OCI-LY1 (cell line): ENCODE measurements around the gene CCNE1.
A peak's percentile ranks its signal among the peaks of the same experiment; 100 is the strongest.

Source experiments
- H2AFZ ChIP-seq: fragments of 200-600 bp; sonication (generic), shearing (Covaris generic); 2 replicates; pipeline ENCODE4 v1.6.0; 2014; ENCODE audit warnings: antibody characterized with exemption, mild to moderate bottlenecking, low read length
- H3F3A ChIP-seq: fragments of 200-600 bp; sonication (generic), shearing (Covaris generic); 2 replicates; pipeline ENCODE4 v1.6.0; 2014; ENCODE audit warnings: mild to moderate bottlenecking, antibody characterized with exemption, low read length, moderate library complexity; ENCODE audit not compliant: insufficient read depth
- H3K27ac ChIP-seq: fragments of 200-600 bp; sonication (generic); 2 replicates; pipeline ENCODE4 v1.5.1; 2014; ENCODE audit warnings: low read length, mixed run types, mild to moderate bottlenecking, low read depth; ENCODE audit not compliant: poor library complexity, severe bottlenecking
- H3K27me3 ChIP-seq: fragments of 200-600 bp; sonication (generic); 2 replicates; pipeline ENCODE4 v1.6.0; 2014; ENCODE audit warnings: antibody characterized with exemption, mild to moderate bottlenecking, low read length, moderate library complexity; ENCODE audit not compliant: insufficient read depth
- H3K36me3 ChIP-seq: fragments of 200-600 bp; sonication (generic); 2 replicates; pipeline ENCODE4 v1.6.1; 2014; ENCODE audit warnings: mild to moderate bottlenecking, antibody characterized with exemption, low read length, moderate library complexity, mixed read lengths; ENCODE audit not compliant: insufficient read depth
- H3K4me1 ChIP-seq: fragments of 200-600 bp; sonication (generic); 2 replicates; pipeline ENCODE4 v1.5.1; 2014; ENCODE audit warnings: mild to moderate bottlenecking, low read length, moderate library complexity; ENCODE audit not compliant: insufficient read depth, severe bottlenecking
- H3K4me2 ChIP-seq: fragments of 200-600 bp; sonication (generic), shearing (Covaris generic); 2 replicates; pipeline ENCODE4 v1.6.1; 2014; ENCODE audit warnings: low read length
- H3K4me3 ChIP-seq: fragments of 200-600 bp; sonication (generic); 2 replicates; pipeline ENCODE4 v1.5.1; 2014; ENCODE audit warnings: low read length, low read depth, mild to moderate bottlenecking, mixed read lengths; ENCODE audit not compliant: poor library complexity, severe bottlenecking
- H3K79me2 ChIP-seq: fragments of 200-600 bp; shearing (Covaris generic); 2 replicates; pipeline ENCODE4 v1.6.1; 2016; ENCODE audit warnings: mixed run types, low read length, mixed read lengths; ENCODE audit not compliant: insufficient read depth
- H3K9ac ChIP-seq: fragments of 200-600 bp; sonication (generic), shearing (Covaris generic); 2 replicates; pipeline ENCODE4 v1.6.1; 2014; ENCODE audit warnings: mild to moderate bottlenecking, low read length, mixed read lengths
- H3K9me2 ChIP-seq: fragments of 200-600 bp; sonication (generic), shearing (Covaris generic); 2 replicates; pipeline ENCODE4 v1.6.1; 2014; ENCODE audit warnings: low read depth, mild to moderate bottlenecking, low read length, mixed read lengths
- H3K9me3 ChIP-seq: fragments of 200-600 bp; shearing (Covaris generic); 2 replicates; pipeline ENCODE4 v1.6.1; 2014; ENCODE audit warnings: low read length, mixed read lengths
- H4K20me1 ChIP-seq: fragments of 200-600 bp; sonication (generic), shearing (Covaris generic); 2 replicates; pipeline ENCODE4 v1.6.0; 2016; ENCODE audit warnings: mild to moderate bottlenecking, low read length; ENCODE audit not compliant: insufficient read depth
- EZH2 ChIP-seq: fragments of 200-600 bp; sonication (generic), shearing (Covaris generic); IDR thresholded peaks from 2 replicates; pipeline ENCODE4 v1.8.0; 2017; ENCODE audit warnings: borderline replicate concordance, mixed run types, mild to moderate bottlenecking, antibody characterized with exemption, low read length, moderate library complexity, mixed read lengths
- TF ChIP-seq, protein P1 (sequence below): fragments of 200-600 bp; sonication (generic), shearing (Covaris generic); IDR thresholded peaks from 2 replicates; pipeline ENCODE4 v1.5.1; 2017; ENCODE audit warnings: mild to moderate bottlenecking, antibody characterized with exemption, low read length, moderate library complexity, mixed read lengths

CCNE1 gene

GRCh38 chr19:29815231-29815630 is 3.4 kb downstream of the CCNE1 start:
- H3F3A ChIP-seq, result no peaks in the 10 kb centered on the region
- H3K27ac ChIP-seq, result peak overlapping the region; percentile 40
- TF ChIP-seq EZH2, result no peak
- TF ChIP-seq, protein P1, sequence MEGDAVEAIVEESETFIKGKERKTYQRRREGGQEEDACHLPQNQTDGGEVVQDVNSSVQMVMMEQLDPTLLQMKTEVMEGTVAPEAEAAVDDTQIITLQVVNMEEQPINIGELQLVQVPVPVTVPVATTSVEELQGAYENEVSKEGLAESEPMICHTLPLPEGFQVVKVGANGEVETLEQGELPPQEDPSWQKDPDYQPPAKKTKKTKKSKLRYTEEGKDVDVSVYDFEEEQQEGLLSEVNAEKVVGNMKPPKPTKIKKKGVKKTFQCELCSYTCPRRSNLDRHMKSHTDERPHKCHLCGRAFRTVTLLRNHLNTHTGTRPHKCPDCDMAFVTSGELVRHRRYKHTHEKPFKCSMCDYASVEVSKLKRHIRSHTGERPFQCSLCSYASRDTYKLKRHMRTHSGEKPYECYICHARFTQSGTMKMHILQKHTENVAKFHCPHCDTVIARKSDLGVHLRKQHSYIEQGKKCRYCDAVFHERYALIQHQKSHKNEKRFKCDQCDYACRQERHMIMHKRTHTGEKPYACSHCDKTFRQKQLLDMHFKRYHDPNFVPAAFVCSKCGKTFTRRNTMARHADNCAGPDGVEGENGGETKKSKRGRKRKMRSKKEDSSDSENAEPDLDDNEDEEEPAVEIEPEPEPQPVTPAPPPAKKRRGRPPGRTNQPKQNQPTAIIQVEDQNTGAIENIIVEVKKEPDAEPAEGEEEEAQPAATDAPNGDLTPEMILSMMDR, result no peak; the same call in 1 of the 2 replicates
- no peak overlapping the region; the same call in 1 of the 2 replicates for H3K9ac ChIP-seq
- peaks cover 59% of the 10 kb centered on the region for H3K36me3 ChIP-seq
- no peaks in the 10 kb centered on the region for H3K9me2 ChIP-seq
- H3K4me1 ChIP-seq, result peaks cover 44% of the 10 kb centered on the region
- H4K20me1 ChIP-seq, result no peaks in the 10 kb centered on the region
- H3K4me2 ChIP-seq, result peak overlapping the region; percentile 10; the same call in 1 of the 2 replicates
- no peaks in the 10 kb centered on the region for H3K9me3 ChIP-seq
- H3K79me2 ChIP-seq, result no peaks in the 10 kb centered on the region
- H3K4me3 ChIP-seq, result no peak overlapping the region
- H3K27me3 ChIP-seq, result no peaks in the 10 kb centered on the region
- no peak overlapping the region for H2AFZ ChIP-seq

DNA sequence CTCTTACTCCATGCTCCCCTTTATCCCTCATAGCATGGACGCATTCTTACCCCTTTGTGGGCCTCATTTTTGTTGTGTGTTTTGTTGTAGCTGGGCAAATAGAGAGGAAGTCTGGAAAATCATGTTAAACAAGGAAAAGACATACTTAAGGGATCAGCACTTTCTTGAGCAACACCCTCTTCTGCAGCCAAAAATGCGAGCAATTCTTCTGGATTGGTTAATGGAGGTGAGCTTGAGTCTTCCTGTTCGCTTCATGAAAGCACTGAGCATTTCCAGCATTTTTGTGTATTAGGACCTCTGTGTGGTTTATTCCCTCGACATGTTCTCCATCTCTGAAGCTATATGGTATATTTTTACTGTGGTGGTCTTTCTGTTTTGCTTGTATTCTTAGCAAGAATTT is 5.5 kb downstream of the CCNE1 start:
- no peaks in the 10 kb centered on the region for H3K79me2 ChIP-seq

GRCh38 chr19:29819300-29819699 is 7.5 kb downstream of the CCNE1 start:
- Histone ChIP-seq H3K4me3 (no peak overlapping the region), H3K27ac (no peak overlapping the region), H3K9me2 (no peaks in the 10 kb centered on the region), H3K27me3 (no peaks in the 10 kb centered on the region), H2AFZ (no peak overlapping the region), H3K36me3 (peaks cover 85% of the 10 kb centered on the region), H3K9ac (no peak overlapping the region), H3K4me2 (no peak overlapping the region), H4K20me1 (no peaks in the 10 kb centered on the region), H3K9me3 (no peaks in the 10 kb centered on the region), H3K4me1 (peaks cover 17% of the 10 kb centered on the region), H3K79me2 (no peaks in the 10 kb centered on the region), H3F3A (no peaks in the 10 kb centered on the region)
- TF ChIP-seq, protein P1, result no peak
- no peak for TF ChIP-seq EZH2

More for the DNA sequence above, 5.5 kb downstream of the CCNE1 start:
- H3K9ac ChIP-seq, result no peak overlapping the region
- H2AFZ ChIP-seq, result no peak overlapping the region
- H3K4me1 ChIP-seq, result peaks cover 35% of the 10 kb centered on the region
- H3K9me3 ChIP-seq, result no peaks in the 10 kb centered on the region
- TF ChIP-seq, protein P1, result no peak
- no peak for TF ChIP-seq EZH2
- no peaks in the 10 kb centered on the region for H3K27me3 ChIP-seq
- no peaks in the 10 kb centered on the region for H3F3A ChIP-seq
- peaks cover 80% of the 10 kb centered on the region for H3K36me3 ChIP-seq
- H3K4me3 ChIP-seq, result no peak overlapping the region
- no peaks in the 10 kb centered on the region for H3K9me2 ChIP-seq
- no peaks in the 10 kb centered on the region for H4K20me1 ChIP-seq
- H3K4me2 ChIP-seq, result no peak overlapping the region
- no peak overlapping the region for H3K27ac ChIP-seq
